ENCODE results near the gene COL18A1. TPM values are rescaled to one million over a fixed set of nuclear protein-coding genes. Genes with fewer than 3 reads are reported as not detected.

The COL18A1 gene
- total RNA-seq, 1 donor from 2014 or later, result 302 TPM

DNA sequence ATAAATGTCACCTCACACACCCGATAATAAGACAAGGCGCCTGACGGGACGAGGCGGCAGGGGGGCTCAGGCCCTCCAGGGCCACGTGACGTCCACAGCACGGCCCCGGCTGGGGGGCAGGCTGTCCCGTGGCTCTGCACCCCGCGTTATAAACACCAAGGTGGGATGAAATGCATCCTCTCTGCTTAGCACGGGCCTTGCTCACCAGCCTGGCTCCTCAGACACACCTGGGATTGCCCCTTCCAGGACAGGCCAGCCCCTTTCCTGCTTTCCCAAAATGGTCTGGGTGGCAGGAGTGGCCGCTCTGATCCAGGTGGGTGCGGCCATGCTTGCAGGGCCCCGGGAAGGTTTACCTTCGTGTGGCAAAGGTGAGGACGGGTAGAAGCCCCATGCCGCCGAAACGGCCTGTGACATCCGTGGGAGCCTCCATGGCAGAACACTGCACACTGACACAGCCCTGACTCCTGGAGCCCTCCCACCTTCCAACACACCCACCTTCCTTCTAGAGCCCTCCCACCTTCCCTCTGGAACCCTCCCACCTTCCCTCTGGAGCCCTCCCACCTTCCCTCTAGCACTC, 101.4 kb downstream of the COL18A1 start:
- peaks cover 7% of the 10 kb centered on the region for H3K9me3 Mint-ChIP-seq
- no peak overlapping the region for H3K4me3 Mint-ChIP-seq
- peaks cover 7% of the 10 kb centered on the region for H3K36me3 Mint-ChIP-seq
- no peak for TF ChIP-seq CTCF (IDR thresholded peaks at IDR 0.05; ENCODE audit: unreplicated experiment)
- H3K4me1 Mint-ChIP-seq, result no peaks in the 10 kb centered on the region
- no peak overlapping the region for H3K27ac Mint-ChIP-seq
- H3K27me3 Mint-ChIP-seq (ENCODE audit: low read depth), result no peaks in the 10 kb centered on the region
- DNase-seq (ENCODE audit: low spot score in 2 of 2, unreplicated experiment in 2 of 2), result no peak

GRCh38 chr21:45506836-45507522, 102.0 kb downstream of the COL18A1 start:
- H3K4me3 Mint-ChIP-seq, result no peak overlapping the region
- no peak for DNase-seq (ENCODE audit: low spot score in 2 of 2, unreplicated experiment in 2 of 2)
- no peaks in the 10 kb centered on the region for H3K27me3 Mint-ChIP-seq (ENCODE audit: low read depth)
- H3K36me3 Mint-ChIP-seq, result peaks cover 7% of the 10 kb centered on the region
- H3K27ac Mint-ChIP-seq, result no peak overlapping the region
- peaks cover 7% of the 10 kb centered on the region for H3K9me3 Mint-ChIP-seq
- H3K4me1 Mint-ChIP-seq, result no peaks in the 10 kb centered on the region
- TF ChIP-seq CTCF (IDR thresholded peaks at IDR 0.05; ENCODE audit: unreplicated experiment), result no peak

GRCh38 chr21:45507523-45507875, 102.5 kb downstream of the COL18A1 start:
- peaks cover 3% of the 10 kb centered on the region for H3K9me3 Mint-ChIP-seq
- no peaks in the 10 kb centered on the region for H3K4me1 Mint-ChIP-seq
- H3K27ac Mint-ChIP-seq, result no peak overlapping the region
- peaks cover 4% of the 10 kb centered on the region for H3K36me3 Mint-ChIP-seq
- no peaks in the 10 kb centered on the region for H3K27me3 Mint-ChIP-seq (ENCODE audit: low read depth)
- no peak for TF ChIP-seq CTCF (IDR thresholded peaks at IDR 0.05; ENCODE audit: unreplicated experiment)
- no peak for DNase-seq (ENCODE audit: low spot score in 2 of 2, unreplicated experiment in 2 of 2)
- H3K4me3 Mint-ChIP-seq, result no peak overlapping the region

DNA sequence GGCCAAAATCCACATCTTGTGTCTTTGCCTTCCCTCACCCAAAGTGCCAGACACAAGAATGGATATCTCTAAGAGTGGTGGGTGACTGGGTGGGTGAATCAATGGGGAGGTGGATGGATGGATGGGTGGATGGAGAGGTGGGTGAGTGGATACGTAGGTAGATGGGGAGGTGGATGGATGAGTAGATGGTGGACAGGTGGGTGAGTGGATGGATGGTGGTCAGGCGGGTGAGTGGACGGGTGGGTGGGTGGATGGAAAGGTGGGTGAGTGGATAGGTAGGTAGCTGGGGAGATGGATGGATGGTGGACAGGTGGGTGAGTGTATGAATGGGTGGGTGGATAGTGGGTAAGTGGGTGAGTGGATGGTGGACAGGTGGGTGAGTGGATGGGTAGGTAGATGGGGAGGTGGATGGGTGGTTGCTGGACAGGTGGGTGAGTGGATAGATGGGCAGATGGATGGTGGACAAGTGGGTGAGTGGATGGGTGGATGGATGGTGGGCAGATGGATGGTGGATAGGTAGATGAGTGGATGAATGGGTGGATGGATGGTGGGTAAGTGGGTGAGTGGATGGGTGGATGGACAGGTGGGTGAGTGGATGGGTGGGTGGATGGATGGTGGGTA, 103.0 kb downstream of the COL18A1 start:
- Mint-ChIP-seq H3K27ac (no peak overlapping the region), H3K27me3 (ENCODE audit: low read depth) (no peaks in the 10 kb centered on the region), H3K4me3 (no peak overlapping the region), H3K4me1 (no peaks in the 10 kb centered on the region), H3K36me3 (no peaks in the 10 kb centered on the region), H3K9me3 (no peaks in the 10 kb centered on the region)
- TF ChIP-seq CTCF (IDR thresholded peaks at IDR 0.05; ENCODE audit: unreplicated experiment), result no peak
- no peak for DNase-seq (ENCODE audit: low spot score in 2 of 2, unreplicated experiment in 2 of 2)

DNA sequence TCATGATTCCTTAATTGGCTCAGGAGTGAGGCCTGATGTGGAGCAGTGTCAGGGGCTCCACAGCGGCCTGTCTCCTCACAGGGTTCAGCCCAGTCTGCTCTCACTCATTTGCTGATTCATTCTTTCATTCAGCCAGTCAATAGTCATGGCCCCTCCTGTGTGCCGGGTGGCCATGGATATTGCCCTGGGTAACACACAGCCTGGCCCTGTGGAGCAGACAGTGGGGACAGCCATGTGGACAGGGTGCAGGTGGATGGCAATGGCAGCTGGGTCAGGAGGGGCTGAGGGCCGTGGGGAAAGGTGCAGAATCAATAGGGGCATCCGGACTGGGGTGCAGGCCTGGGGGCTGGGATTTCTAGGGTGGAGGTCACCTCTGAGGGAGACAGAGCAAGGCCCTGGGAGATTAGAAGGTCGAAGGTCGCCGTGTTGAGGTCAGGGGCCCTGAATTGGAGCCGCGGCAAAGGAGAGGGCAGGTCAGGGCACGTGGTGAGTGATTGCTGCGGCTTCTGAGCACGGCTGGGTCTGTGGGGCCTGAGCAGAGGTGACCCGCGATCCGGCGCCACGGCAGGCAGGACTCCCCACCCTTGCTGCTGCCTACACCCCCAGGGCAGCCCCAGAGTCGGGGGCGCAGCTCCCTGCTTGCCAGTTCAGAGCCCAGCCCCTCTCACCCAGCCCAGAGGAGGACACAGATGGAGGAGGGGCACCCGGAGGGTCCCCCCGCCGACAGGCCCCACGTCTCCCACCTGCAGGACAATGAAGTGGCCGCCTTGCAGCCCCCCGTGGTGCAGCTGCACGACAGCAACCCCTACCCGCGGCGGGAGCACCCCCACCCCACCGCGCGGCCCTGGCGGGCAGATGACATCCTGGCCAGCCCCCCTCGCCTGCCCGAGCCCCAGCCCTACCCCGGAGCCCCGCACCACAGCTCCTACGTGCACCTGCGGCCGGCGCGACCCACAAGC, 103.9 kb downstream of the COL18A1 start:
- Mint-ChIP-seq H3K4me1 (peaks cover 5% of the 10 kb centered on the region), H3K9me3 (no peaks in the 10 kb centered on the region), H3K4me3 (no peak overlapping the region), H3K27me3 (ENCODE audit: low read depth) (no peaks in the 10 kb centered on the region), H3K36me3 (peaks cover 2% of the 10 kb centered on the region), H3K27ac (peak overlapping the region; percentile 30)
- no peak for TF ChIP-seq CTCF (IDR thresholded peaks at IDR 0.05; ENCODE audit: unreplicated experiment)
- DNase-seq (ENCODE audit: low spot score in 2 of 2, unreplicated experiment in 2 of 2), result peak in 1 of 2 experiments; percentile 5

Measured in mesothelial cell of epicardium (in vitro differentiated cells).